ENCODE measurements around the gene DUSP8.
"Not testable (repeated sequence)": the region's sequence is repeated elsewhere in the genome, so short reads cannot be mapped to it uniquely, and the experiment has no call there.

Gene DUSP8

GRCh38 chr11:1529774-1530173, 42.3 kb downstream of the DUSP8 start:
- no peak for DNase-seq

DNA sequence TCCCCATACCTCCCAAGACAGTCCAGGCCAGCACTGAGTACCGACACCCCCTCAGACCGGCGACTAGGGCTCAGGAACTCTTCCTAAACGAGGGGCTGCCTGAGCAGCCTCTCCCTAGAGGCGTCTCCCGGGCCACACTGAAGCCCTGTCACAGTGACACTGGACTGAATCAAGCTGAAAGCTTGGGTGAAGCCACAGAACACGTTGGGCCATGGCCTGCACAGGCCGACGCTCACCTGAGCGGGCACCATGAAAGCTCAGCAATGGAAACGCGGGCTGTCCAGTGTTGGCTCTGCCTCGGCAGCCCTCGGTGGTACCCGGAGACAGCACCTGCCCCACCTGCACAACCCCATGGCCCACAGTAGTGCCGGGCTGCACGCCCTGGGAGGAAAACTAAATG, 42.8 kb downstream of the DUSP8 start:
- DNase-seq = no peak

DNA sequence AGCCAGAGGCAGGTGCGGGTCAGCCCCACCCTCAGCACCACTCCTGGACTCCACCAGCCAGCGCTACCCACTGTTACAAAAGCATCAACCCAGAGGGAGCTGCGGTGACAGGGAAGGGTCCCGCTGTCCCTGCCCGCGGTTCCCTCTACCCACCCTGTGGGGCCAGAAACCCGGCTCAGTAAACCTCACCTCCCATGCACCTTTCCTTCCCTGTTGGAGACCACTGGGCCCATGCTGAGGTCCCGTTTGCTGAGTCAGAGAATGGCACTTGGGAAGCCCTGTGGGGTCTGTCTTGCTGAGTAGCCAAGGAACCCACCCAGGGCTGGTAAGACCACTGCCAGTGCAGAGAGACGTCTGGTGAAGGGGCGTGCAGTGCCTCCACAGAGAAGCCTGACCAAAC, 43.4 kb downstream of the DUSP8 start:
- no peak for DNase-seq

DNA sequence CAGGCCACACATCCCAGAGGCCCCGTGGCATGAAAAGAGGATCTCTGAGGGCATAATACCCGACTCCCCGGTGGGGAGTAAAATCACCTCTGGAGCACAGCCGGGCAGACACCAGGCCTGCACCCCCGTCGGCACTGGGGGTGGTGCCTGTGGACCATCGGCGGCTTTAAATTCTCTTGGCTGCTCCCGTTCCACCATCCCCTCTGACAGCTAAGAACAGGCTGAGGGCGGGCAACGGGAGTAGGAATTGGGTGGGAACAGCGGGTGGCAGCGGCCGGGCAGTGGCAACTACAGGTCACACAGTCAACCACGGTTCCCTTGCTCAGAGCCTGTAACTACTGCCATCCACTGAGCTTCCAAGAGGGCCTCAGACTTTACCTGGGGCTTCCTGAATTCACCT, 45.3 kb downstream of the DUSP8 start:
- no peak for DNase-seq

DNA sequence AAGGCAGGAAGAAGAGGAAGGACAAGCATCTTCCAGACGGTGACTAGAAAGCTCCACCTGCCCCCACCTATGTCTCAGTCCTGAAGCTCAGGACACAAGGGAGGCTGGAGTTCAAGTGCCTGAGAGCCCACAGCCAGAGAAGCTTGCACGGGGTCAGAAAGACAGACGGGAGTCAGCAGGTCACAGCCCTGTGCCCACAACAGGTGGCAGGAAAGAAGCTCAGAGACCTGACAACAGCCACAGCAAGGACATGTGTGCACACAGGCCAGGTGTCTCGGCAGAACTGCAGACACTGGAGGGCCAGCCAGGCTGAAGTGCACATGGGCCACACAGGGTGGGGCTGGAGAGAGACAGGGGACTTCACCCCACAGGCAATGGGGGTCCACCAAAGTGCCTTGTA, 48.3 kb downstream of the DUSP8 start:
- DNase-seq = no peak

- DNase-seq = no peak
Observed at GRCh38 chr11:1523077-1523476, 49.0 kb downstream of the DUSP8 start.

- DNase-seq = no peak
Observed at GRCh38 chr11:1522081-1522424, 50.0 kb downstream of the DUSP8 start.

DNA sequence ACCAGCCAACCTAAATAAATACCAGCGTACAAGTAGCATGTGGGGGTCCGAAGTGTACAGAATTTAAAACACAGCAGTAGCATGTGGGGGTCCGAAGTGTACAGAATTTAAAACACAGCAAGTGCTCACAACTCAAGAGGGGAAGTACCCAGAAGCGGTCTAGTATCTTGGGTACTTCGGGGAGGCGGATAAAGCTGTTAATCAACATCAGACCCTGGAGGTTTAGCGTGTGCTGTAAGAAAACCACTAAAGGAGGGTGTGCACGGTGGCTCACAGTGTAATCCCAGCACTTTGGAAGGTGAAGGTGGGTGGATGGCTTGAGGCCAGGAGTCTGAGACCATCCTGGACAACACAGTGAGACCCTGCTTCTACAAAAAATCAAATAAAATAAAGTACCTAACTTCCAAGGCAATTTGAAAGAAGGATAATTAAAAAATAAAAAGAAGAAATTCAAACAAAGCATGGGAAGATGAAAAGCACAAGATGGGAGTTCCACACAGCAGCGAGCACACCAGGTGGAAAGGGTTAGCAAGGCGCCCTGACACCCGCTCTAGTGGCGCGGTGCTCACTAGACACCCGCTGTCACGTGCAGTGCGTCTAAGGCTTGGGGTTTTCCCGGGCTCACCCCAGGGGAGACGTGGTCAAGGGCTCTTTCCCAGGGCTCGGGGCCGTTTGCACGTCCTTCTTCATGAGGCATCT, 50.5 kb downstream of the DUSP8 start:
- DNase-seq = no peak

- no peak for DNase-seq
Observed at GRCh38 chr11:1520663-1521267, 51.3 kb downstream of the DUSP8 start.

- DNase-seq = no peak
Observed at GRCh38 chr11:1520209-1520662, 51.8 kb downstream of the DUSP8 start.

- no peak for DNase-seq
Observed at GRCh38 chr11:1519028-1520010, 52.8 kb downstream of the DUSP8 start.

- no peak for DNase-seq
Observed at GRCh38 chr11:1518301-1518700, 53.8 kb downstream of the DUSP8 start.

- DNase-seq = no peak
Observed at GRCh38 chr11:1517117-1518005, 54.7 kb downstream of the DUSP8 start.

DNA sequence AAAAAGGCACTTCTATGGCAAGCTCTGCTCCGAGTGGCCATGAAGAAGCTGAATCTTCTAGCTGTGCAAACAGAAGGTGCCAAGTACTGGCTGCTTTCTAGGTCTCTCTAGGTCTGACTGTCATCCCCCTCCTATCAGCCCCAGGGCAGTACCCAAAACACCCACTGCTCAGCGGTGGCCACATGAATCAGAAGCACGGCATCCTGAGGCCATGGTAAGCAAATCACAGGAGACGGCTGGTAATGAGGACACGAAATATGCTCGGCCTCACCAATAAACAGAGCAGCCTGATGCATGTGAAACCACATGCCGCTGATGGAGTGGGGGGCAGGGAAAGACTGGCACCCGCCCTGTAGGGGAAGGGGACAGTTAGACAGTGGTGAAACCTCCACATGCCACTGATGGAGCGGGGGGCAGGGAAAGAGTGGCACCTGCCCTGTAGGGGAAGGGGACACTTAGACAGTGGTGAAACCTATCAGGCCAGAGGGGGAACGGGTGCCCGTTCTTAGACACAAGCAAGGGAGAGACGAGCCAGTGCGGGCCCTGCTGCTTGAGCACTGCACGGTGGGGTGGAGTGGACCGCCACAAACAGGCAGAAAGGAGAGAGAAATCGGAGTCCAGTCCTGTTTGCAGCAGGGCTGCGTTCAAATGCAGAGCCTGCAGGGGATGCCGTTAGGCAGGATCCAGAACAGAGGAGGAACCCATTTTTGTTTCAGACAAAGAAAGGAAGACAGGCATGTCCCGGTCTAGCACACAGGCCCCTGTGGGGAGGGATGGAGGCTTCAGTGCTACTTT, 55.6 kb downstream of the DUSP8 start:
- no peak for DNase-seq

DNA sequence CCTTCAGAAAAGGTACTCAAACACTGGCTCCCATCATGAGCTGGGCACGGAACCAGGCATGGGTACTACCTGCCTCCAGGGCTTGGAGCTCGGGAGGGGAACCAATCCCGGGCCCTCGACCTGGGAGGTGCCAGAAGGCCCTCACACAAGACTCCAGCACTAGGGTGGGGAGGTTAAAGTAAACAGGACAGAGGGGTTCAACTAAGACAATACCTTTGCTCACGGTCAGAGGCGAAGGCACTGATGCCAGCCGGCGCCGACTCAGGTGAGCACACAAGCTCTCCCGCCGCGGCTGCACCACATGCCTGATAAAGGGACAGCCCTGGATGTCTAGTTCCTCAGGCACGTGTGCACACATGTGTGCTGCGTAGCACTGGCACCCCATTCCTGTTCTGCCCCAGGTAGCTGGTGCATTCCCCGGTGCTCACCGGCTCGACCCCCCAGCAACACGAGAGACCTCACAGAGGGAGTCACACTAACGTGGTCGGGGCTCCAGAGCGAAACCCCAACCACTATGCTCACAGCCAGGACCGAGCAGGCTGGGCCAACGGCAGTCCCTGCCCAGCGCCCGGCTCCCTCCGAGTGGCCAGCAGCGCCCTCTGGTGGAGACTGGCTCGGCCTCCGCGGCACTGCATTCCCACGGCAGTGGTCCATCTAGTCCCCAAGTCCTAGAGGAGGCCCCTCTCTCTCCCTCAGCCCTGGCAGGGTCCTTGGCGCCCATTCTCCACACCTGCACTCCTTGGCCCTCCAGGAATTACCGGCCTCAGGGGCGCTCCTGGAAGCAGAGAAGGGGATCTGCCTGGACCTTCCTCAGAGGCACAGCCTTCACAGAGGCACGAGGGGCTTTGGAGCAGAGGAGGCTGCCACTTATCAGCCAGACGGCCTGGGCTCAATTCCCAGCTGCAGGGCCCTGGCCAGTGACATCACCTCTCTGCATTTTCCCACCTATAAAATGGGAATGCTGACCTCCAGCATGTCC, 56.7 kb downstream of the DUSP8 start:
- DNase-seq = peak; percentile 31 to 35

GRCh38 chr11:1514336-1515061, 57.6 kb downstream of the DUSP8 start:
- DNase-seq = no peak

DNA sequence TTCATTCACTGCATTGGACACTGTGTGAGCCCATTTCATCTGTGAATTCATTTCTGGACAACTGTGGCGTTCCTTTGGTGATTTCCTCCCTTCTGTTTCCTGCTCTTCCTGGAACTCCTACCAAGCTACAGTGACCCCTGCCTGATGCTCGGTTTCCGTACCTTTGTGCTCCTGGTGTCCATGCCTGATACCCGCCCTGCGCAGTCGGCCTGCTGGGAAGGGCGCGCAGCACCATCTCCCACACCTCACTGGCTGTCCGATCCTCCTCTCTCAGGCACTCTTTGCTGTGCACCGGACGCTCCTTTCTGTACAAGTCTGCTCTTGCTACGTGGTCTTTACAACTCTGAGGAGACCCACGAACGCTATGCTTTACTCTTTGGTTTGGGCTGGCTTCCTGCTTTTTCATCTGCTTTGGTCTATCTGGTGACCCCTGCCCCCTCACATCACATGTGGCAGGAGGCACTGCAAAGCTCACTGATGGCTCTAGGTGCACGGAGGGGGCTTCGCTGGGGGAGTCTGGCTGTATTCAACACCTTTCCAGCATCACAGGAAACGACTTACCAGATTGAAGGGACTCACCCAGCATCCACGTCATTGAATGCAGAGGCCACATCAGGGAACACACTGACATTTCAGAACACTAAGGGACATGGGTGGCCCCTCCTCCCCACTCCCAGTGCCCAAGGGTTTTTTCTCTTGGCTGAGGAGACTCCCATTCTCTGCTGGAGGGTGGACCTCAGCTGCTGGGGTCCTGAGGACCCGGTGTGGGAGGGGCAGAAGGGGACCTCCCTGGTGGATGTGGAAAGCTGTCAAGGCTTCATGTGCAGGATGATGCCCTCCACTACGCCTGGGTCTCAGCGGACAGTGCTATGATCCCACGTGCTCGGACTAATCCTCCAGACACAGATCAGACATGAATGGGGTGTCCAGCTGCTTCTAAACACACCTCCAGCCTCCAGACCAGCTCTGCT, 58.5 kb downstream of the DUSP8 start:
- DNase-seq = no peak

- not testable (repeated sequence) for DNase-seq
Observed at GRCh38 chr11:1512531-1513258, 59.4 kb downstream of the DUSP8 start.

Data from AML-193 (cell line).